ENCODE results near the gene RASGRF1.
A peak's percentile ranks its signal among the peaks of the same experiment; 100 is the strongest.
"Not testable (repeated sequence)": the region's sequence is repeated elsewhere in the genome, so short reads cannot be mapped to it uniquely, and the experiment has no call there.

Gene RASGRF1

GRCh38 chr15:78930577-78931388 is 159.8 kb downstream of the RASGRF1 start:
- Mint-ChIP-seq H3K36me3 (ENCODE audit: low read depth) (no peaks in the 10 kb centered on the region), H3K27ac (peak overlapping the region in 2 of 3 experiments; percentile 71 to 81), H3K27me3 (ENCODE audit: low read depth) (peaks cover 3% of the 10 kb centered on the region), H3K4me1 (peaks cover 28% of the 10 kb centered on the region), H3K4me3 (no peak overlapping the region), H3K9me3 (no peaks in the 10 kb centered on the region)
- TF ChIP-seq CTCF (IDR thresholded peaks at IDR 0.05; ENCODE audit: unreplicated experiment in 3 of 3): no peak

- H3K4me3 Mint-ChIP-seq: no peak overlapping the region
- H3K27ac Mint-ChIP-seq: no peak overlapping the region
- peaks cover 27% of the 10 kb centered on the region for H3K4me1 Mint-ChIP-seq
- H3K36me3 Mint-ChIP-seq (ENCODE audit: low read depth): no peaks in the 10 kb centered on the region
- H3K27me3 Mint-ChIP-seq (ENCODE audit: low read depth): peaks cover 2% of the 10 kb centered on the region
- H3K9me3 Mint-ChIP-seq: no peaks in the 10 kb centered on the region
- TF ChIP-seq CTCF (IDR thresholded peaks at IDR 0.05; ENCODE audit: unreplicated experiment in 3 of 3): no peak
Measured at GRCh38 chr15:78929536-78930264, 160.9 kb downstream of the RASGRF1 start.

GRCh38 chr15:78928616-78929093 is 161.9 kb downstream of the RASGRF1 start:
- H3K4me1 Mint-ChIP-seq: peaks cover 17% of the 10 kb centered on the region
- H3K27me3 Mint-ChIP-seq (ENCODE audit: low read depth): no peaks in the 10 kb centered on the region
- no peak for TF ChIP-seq CTCF (IDR thresholded peaks at IDR 0.05; ENCODE audit: unreplicated experiment in 3 of 3)
- H3K9me3 Mint-ChIP-seq: no peaks in the 10 kb centered on the region
- no peak overlapping the region for H3K4me3 Mint-ChIP-seq
- no peak overlapping the region for H3K27ac Mint-ChIP-seq
- peaks cover under 1% of the 10 kb centered on the region for H3K36me3 Mint-ChIP-seq (ENCODE audit: low read depth)

GRCh38 chr15:78928176-78928575 is 162.4 kb downstream of the RASGRF1 start:
- not testable (repeated sequence) for H3K36me3 Mint-ChIP-seq (ENCODE audit: low read depth); H3K27me3 Mint-ChIP-seq (ENCODE audit: low read depth); H3K4me3 Mint-ChIP-seq; H3K9me3 Mint-ChIP-seq; H3K27ac Mint-ChIP-seq
- H3K4me1 Mint-ChIP-seq: peaks cover 12% of the 10 kb centered on the region

- Mint-ChIP-seq H3K27me3 (ENCODE audit: low read depth) (no peaks in the 10 kb centered on the region), H3K36me3 (ENCODE audit: low read depth) (peaks cover 9% of the 10 kb centered on the region), H3K9me3 (no peaks in the 10 kb centered on the region), H3K4me1 (peaks cover 6% of the 10 kb centered on the region), H3K27ac (no peak overlapping the region), H3K4me3 (no peak overlapping the region)
- TF ChIP-seq CTCF (IDR thresholded peaks at IDR 0.05; ENCODE audit: unreplicated experiment in 3 of 3): no peak
Measured at GRCh38 chr15:78927077-78927790, 163.3 kb downstream of the RASGRF1 start.

Measured in nephron (organoid).